Prostate gland (tissue), 2 donors: ENCODE data around the gene NFATC1.

ENCODE experiments used
- CTCF ChIP-seq, 4 experiments: fragments of 200-600 bp in 2 of 4; fragments of 450-650 bp in 2 of 4; sonication (generic) in 2 of 4; IDR thresholded peaks; 1 replicate in 3 of 4; 2 replicates in 1 of 4; pipeline ENCODE4 v1.5.1; 2016 to 2019; ENCODE audit warnings: antibody characterized with exemption in 4 of 4, mild to moderate bottlenecking in 2 of 4, moderate library complexity in 2 of 4
- POLR2A ChIP-seq: fragments of 450-650 bp; IDR thresholded peaks from one replicate; pipeline ENCODE4 v1.6.1; 2016; ENCODE audit warnings: antibody characterized with exemption, mild to moderate bottlenecking
- POLR2AphosphoS5 ChIP-seq: sonication (generic); formaldehyde crosslinking; IDR thresholded peaks from one replicate; pipeline ENCODE4 v1.6.1; 2017; ENCODE audit warnings: antibody characterized with exemption

GRCh38 chr18:79452190-79452990 lies 56.7 kb downstream of the NFATC1 start:
- no peak for TF ChIP-seq CTCF (IDR thresholded peaks at IDR 0.05)
- no peak for TF ChIP-seq POLR2A
- no peak for TF ChIP-seq POLR2AphosphoS5
